Liver (tissue), 2 donors: ENCODE results near the gene DSCAML1.

Experiments
- CTCF ChIP-seq: fragments of 150-350 bp; IDR thresholded peaks from 2 replicates; pipeline ENCODE4 v1.5.1; 2017; ENCODE audit warnings: improper control_type of control experiment, low read depth, low read length; ENCODE audit not compliant: missing input control
- FOXA2 ChIP-seq: IDR thresholded peaks from 2 replicates; pipeline ENCODE4 v1.6.1; 2016; ENCODE audit warnings: antibody characterized with exemption
- REST ChIP-seq: IDR thresholded peaks from 2 replicates; pipeline ENCODE4 v1.6.1; 2016; ENCODE audit warnings: antibody characterized with exemption, mild to moderate bottlenecking
- donor health status: healthy.

DNA sequence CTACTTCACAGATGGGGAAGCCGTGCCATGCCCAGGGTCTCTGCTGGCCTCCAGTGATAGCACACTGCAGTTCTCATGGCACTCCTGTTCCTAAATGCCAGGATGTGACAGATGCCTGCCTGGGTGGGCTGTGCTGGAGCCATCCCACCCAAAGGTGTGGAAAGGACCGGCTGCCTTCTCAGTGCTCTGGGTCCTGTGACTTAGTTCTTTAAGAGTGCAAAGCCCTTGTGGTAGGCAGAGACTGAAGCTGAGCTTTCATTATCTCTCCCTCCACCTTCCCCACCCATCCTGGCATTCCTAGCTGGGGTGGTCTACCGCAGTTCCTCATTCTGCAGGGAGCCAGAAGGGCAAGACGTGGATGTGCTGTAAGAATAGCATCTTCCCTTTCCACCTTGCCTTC lies 319.3 kb downstream of the DSCAML1 start:
- no peak for TF ChIP-seq CTCF
- TF ChIP-seq FOXA2: no peak
- TF ChIP-seq REST: no peak
